Osteocyte (in vitro differentiated cells): ENCODE data around the gene KRTAP10-5. TPM values are rescaled to one million over a fixed set of nuclear protein-coding genes. Genes with fewer than 3 reads are reported as not detected.

Source experiments
- DNase-seq: peaks from one replicate; pipeline ENCODE4 v3.0.0; 2021; ENCODE audit warnings: mixed read lengths; ENCODE audit not compliant: unreplicated experiment; ENCODE audit errors: extremely low spot score
- H3K27ac Mint-ChIP-seq: one replicate; pipeline ENCODE4 v1.8.0; 2021; ENCODE audit warnings: mild to moderate bottlenecking, mixed read lengths; ENCODE audit not compliant: unreplicated experiment
- H3K27me3 Mint-ChIP-seq: one replicate; pipeline ENCODE4 v1.8.0; 2021; ENCODE audit warnings: mixed read lengths; ENCODE audit not compliant: unreplicated experiment
- H3K36me3 Mint-ChIP-seq: one replicate; pipeline ENCODE4 v1.8.0; 2021; ENCODE audit warnings: mixed read lengths; ENCODE audit not compliant: unreplicated experiment
- H3K4me1 Mint-ChIP-seq: one replicate; pipeline ENCODE4 v1.8.0; 2021; ENCODE audit warnings: mixed read lengths; ENCODE audit not compliant: unreplicated experiment
- H3K4me3 Mint-ChIP-seq: one replicate; pipeline ENCODE4 v1.8.0; 2021; ENCODE audit warnings: mild to moderate bottlenecking, moderate library complexity, mixed read lengths; ENCODE audit not compliant: unreplicated experiment
- H3K9me3 Mint-ChIP-seq: one replicate; pipeline ENCODE4 v1.8.0; 2021; ENCODE audit warnings: mixed read lengths; ENCODE audit not compliant: unreplicated experiment
- total RNA-seq: library from RNA; stranded (reverse); gene quantifications from 2 replicates; pipeline ENCODE4 v1.2.1, GENCODE V29; 2021
- TF ChIP-seq, protein P1 (sequence below): fragments of 200-600 bp; sonication (generic); IDR thresholded peaks from 2 replicates; pipeline ENCODE4 v1.5.0; 2021; ENCODE audit warnings: antibody characterized with exemption, mild to moderate bottlenecking, moderate library complexity

The KRTAP10-5 gene
- total RNA-seq, 1 donor from 2014 or later, result not detected

DNA sequence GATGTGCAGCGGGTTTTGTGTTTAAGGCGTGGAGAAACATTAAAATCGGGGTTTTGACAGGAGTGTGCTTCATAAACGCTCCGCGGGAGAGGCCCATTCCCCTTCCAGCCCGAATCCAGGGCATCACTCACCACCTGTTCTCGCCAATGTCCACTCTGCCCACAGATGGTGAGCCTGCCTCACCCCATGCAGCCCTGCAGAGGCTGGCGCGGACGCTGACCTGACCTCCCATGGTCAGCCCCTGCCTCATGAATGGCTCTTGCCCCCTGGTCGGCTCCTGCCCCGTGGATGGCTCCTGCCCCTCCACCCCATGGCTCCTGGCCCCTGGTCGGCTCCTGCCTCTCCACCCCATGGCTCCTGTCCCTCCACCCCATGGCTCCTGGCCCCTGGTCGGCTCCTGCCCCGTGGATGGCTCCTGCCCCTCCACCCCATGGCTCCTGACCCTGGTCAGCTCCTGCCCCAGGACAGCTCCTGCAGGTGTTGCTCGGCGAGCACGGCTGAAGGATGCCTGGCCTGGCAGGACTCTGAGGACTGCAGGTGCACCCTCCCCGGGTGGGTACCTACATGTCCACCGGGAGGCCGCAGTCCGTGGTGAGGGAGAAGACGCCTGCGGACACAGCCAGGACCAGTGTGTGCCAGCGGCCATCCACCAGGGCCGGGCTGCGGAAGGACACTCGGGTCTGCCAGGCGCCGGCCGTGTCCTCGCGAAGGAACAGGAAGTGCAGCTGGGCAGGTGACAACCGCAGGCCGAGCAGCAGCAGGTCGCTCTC, 47.1 kb downstream of the KRTAP10-5 start:
- Mint-ChIP-seq H3K9me3 (no peaks in the 10 kb centered on the region), H3K36me3 (no peaks in the 10 kb centered on the region), H3K4me3 (no peak overlapping the region), H3K27me3 (peaks cover 12% of the 10 kb centered on the region), H3K4me1 (no peaks in the 10 kb centered on the region), H3K27ac (no peak overlapping the region)
- no peak for DNase-seq
- TF ChIP-seq, protein P1, sequence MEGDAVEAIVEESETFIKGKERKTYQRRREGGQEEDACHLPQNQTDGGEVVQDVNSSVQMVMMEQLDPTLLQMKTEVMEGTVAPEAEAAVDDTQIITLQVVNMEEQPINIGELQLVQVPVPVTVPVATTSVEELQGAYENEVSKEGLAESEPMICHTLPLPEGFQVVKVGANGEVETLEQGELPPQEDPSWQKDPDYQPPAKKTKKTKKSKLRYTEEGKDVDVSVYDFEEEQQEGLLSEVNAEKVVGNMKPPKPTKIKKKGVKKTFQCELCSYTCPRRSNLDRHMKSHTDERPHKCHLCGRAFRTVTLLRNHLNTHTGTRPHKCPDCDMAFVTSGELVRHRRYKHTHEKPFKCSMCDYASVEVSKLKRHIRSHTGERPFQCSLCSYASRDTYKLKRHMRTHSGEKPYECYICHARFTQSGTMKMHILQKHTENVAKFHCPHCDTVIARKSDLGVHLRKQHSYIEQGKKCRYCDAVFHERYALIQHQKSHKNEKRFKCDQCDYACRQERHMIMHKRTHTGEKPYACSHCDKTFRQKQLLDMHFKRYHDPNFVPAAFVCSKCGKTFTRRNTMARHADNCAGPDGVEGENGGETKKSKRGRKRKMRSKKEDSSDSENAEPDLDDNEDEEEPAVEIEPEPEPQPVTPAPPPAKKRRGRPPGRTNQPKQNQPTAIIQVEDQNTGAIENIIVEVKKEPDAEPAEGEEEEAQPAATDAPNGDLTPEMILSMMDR, result no peak

GRCh38 chr21:44532712-44533111, 47.7 kb downstream of the KRTAP10-5 start:
- Mint-ChIP-seq H3K4me3 (no peak overlapping the region), H3K27ac (no peak overlapping the region), H3K4me1 (no peaks in the 10 kb centered on the region), H3K27me3 (peaks cover 12% of the 10 kb centered on the region), H3K36me3 (no peaks in the 10 kb centered on the region), H3K9me3 (no peaks in the 10 kb centered on the region)
- DNase-seq, result no peak
- TF ChIP-seq, protein P1, result no peak

DNA sequence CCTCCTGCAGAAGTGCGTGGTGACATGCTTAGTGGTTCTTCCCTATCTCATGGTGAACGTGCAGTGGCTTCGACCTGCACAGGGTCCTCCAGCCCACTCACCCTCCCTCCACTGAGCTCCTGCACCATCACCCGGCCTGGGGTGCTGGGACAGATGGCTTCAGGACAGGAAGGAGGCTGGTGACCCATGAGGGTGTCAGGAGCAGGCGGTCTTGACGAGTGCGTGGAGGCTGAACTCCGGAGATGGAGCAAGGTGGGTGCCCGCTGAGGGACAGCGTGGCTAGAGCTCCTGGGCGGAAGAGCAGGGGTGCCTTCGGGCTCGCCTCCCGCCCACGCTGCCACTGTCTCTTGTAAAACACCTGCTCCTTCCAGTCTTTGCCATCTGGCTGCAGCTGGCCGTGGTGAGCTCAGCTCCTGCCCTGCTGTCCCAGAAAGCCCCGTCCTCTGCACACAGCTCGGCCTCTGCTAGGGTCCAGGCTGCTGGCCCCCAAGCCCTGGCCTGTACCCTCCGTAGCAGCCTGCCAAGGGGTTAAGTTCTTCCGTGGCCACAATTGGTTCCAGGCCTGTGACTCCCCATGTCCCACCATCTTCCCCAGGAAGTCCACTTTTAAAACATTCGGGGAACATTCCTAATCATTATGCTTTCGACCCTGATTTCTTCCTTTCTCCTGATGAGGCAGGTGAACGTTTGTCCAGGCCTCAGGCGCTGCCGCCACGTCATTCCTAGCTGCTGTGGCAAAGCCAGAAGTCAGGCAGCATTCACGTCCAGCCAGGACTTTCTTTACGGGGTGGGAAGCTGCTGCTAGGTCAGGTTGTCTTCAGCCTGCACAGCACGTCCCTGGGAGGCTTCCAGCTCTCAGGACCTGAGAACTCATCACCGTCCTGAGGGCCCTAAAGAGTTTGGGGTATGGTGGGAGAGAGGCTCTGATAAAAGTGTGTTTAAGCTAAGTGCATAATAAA, 48.5 kb downstream of the KRTAP10-5 start:
- TF ChIP-seq, protein P1, result no peak
- no peak overlapping the region for H3K4me3 Mint-ChIP-seq
- H3K9me3 Mint-ChIP-seq, result no peaks in the 10 kb centered on the region
- no peak for DNase-seq
- H3K27me3 Mint-ChIP-seq, result peaks cover 6% of the 10 kb centered on the region
- H3K36me3 Mint-ChIP-seq, result no peaks in the 10 kb centered on the region
- H3K4me1 Mint-ChIP-seq, result no peaks in the 10 kb centered on the region
- H3K27ac Mint-ChIP-seq, result no peak overlapping the region

DNA sequence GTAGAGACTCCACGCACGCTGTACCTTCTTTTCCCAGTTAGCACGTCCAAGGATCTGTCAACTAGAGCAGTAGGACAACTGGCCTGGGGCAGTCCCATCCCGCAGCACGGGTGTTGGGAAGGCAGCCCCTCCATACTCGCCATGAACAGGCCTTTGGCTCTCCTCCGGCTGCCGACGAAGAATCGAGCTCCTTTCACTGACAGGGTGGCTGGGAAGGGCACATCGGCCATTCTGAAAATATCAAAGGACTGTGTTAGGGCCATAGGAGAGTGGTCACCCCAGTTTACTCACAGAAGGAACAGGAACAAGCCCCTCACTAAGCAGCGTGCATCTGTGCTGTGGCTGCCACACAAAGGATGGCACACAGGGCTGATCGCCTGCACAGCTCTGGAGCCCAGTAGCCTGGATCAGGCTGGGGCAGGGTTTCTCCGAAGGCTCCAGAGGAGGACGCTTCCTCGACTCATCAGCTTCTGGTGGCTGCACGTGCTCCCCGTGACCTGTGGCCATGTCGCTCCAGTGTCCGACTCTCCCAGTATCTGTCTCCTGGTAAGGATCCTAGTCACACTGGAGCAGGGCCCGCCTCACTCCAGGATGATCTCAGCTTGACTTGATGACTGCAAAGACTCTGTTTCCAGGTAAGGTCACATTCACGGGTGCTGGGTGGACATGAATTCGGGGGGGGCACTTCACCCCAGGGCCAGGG, 49.4 kb downstream of the KRTAP10-5 start:
- no peaks in the 10 kb centered on the region for H3K27me3 Mint-ChIP-seq
- no peak overlapping the region for H3K4me3 Mint-ChIP-seq
- no peaks in the 10 kb centered on the region for H3K36me3 Mint-ChIP-seq
- no peaks in the 10 kb centered on the region for H3K4me1 Mint-ChIP-seq
- no peak for DNase-seq
- TF ChIP-seq, protein P1, result no peak
- no peaks in the 10 kb centered on the region for H3K9me3 Mint-ChIP-seq
- no peak overlapping the region for H3K27ac Mint-ChIP-seq
